GM21360 (cell line): ENCODE results near the gene ASL.
"Not testable (repeated sequence)": the region's sequence is repeated elsewhere in the genome, so short reads cannot be mapped to it uniquely, and the experiment has no call there.

Source experiments
- ATAC-seq: cut with Tn5 transposase; IDR thresholded peaks from one replicate; pipeline ENCODE4 v1.9.1; 2021; ENCODE audit warnings: mild to moderate bottlenecking, moderate library complexity; ENCODE audit not compliant: unreplicated experiment

The ASL gene

DNA sequence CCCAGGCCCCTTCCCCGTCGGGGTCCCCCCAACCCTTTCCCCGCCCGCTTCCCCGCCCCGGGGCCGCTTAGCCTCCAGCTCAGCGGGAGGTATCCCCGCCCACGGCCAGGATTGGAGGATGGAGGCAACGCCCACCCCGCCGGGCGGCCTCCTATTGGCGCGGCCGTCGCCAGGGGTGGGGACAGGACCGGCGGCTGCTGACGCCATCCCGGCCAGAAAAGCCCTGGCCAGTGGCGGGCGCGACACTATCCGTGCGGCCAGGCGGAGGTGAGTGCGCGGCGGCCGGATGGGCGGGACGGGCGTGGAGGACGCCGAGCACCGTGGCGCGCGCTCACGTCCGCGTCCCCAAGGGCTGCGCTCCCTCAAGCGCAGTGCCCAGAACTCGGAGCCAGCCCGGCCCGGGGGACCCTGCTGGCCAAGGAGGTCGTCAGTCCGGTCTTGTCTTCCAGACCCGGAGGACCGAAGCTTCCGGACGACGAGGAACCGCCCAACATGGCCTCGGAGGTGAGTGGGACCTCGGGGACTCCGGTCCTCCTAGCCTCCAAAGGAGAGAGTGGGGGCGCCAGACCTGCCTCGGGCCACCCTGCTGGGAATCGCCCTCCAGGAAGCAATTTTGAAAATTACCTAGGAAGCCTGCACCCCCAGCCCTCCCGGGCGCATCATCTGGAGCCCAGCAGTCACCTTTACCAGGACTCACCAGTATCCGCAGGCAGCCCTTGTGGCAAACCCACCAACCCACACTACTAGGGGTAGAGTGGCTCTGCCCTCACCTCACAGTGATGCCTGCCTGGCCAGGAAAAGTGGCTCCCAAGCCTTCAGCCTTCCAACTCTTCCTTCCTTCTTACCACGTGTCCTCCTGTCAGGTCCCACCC lies at the start of gene ASL:
TSS of gene ASL (plus strand) at position 230 of the 872 bp plus-strand sequence. CDS start at position 493, 263 bp downstream.
- peak; percentile 98 for ATAC-seq

DNA sequence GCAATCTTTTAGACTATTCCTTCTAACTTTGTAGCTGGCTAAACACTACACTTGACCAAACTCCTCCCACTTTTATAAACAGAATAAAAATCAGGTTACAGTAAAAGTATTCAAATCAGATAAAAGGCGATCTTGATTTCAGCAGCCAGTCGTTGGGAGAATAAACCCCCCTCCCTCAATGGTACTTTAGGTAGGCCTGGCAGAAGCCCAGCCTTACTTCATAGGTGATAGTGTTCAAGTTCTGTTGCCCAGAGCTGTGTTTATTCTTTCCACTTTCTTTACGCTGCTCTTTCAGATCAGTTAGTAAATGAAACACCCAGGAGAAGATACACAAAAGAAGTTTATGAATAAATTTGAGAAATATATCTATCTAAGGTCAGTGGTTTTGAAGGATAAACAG lies 47.3 kb upstream of the ASL start:
- ATAC-seq = not testable (repeated sequence)

DNA sequence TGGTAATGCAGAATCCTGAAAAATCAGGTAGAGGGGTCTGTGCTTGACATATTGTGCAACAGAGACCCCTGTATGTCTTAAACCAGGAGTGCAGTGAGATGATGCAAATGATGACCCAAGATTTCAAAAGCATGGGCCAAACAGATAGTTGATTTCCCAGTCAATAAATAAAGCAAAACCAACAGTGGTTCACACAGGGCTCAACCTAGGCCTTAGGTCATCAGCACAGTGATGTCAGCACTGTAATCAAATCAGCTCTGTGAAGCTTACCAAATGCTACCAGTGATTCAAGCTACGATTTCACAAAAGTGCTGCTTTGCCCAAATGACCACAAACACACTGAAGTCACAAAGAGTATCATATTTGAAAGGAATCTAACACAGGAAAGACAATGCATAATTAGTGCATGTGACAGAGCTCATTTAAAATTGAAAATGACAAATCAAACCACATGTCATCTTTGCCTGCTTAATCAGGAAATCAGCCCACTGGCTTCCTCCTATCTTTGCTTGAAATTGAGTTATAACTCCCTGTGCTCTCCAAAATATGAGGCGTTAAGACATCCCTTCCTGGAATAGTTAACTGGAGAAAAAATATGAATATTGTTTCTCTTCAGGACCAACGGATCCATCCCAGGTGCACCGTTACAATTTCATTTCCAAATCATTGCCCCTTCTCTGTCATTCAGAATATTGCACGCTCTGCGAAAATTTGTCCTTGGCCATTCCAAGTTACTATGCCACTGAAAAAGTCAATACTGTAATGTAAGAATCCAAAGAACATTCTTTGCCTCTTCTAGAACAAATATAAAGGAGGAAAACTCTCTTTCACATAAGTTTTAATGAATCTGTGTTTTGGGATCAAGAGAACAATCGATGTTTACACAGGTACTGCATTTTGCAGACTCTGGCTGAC lies 41.9 kb upstream of the ASL start:
- no peak for ATAC-seq

DNA sequence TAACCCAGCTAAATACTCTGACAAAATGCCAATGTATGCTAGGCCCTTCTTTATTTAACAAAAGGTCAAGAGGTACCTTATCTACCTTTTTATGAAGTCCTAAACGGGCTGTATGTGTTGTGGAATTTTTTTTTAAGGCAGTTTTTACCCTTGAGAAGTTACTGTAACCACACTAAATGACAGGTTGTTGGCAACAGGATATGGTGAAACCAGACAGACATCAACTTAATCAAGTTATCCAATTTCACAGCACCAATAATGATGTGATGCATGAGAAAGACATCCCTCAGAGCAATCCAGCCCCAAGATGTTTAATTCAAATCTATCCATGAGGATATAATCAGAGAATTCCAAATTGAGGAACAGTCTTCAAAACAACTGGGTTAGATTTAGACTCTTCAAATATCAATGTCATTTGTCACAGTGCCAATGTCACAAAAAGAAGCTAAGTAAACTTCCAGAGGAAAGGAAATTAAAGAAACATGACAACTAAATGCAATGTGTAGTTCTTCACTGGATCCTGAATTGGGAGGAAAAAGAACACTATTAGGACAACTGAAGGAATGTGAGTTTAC lies 41.1 kb upstream of the ASL start:
- ATAC-seq = not testable (repeated sequence)

DNA sequence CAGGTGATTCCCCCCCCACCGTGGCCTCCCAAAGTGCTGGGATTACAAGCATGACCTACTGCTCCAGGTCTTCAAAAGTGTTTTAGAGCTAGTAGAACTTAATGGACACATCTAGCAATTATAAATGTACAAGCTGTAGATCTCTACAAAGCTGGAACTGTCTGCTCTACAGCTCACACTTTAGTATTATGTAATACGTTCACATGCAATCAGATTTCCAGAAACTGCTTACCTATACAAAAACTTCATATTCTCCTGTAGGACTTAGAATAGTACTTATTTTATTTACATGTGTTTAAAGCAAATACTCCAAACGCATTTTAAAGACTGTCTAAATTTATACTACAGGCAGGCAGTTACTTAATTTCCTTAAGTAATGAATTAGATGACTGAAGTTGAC lies 39.2 kb upstream of the ASL start:
- no peak for ATAC-seq

DNA sequence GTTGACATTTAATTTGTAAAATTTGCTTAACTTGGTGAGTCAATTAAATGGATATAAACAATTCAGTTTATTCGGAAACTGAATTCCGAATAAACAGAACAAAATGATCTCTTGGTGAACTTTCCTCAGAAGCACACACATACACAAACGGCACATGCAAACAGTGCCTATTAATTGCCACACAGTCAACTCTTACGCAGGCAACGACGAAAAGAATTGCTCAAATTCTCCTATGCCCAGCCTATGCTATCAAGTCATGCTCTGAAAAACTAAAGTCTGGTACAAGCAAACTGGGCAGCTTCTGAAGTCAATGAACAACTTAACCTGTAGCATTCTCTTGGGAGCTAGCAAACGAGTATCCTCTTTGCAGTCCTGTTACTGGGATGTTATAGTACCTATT lies 38.8 kb upstream of the ASL start:
- no peak for ATAC-seq

DNA sequence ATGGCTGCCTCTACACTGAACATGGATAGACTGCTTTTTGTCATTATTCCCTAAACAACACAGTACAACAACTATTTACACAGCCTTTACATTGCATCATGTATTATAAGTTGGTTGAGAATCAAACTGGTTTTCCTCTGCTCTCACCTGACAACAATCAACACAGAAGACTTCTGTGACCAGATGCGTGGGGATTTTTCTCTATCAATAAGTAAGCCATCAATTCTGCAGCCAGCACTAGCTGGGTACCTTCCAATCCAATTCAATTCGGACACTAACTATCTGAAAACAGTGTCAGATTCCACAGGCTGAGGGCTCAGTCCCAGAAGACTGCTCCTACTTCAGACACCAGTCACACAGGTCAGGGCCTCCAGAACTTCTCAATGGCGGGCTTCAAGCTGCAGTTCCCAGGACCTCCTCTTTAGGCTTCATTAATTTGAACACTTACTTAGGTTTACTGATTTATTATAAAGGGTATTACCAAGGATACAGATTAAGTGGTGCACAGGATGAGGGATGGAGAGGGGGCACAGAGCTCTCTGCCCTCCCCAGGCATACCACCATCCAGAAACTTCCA lies 36.4 kb upstream of the ASL start:
- ATAC-seq = no peak

DNA sequence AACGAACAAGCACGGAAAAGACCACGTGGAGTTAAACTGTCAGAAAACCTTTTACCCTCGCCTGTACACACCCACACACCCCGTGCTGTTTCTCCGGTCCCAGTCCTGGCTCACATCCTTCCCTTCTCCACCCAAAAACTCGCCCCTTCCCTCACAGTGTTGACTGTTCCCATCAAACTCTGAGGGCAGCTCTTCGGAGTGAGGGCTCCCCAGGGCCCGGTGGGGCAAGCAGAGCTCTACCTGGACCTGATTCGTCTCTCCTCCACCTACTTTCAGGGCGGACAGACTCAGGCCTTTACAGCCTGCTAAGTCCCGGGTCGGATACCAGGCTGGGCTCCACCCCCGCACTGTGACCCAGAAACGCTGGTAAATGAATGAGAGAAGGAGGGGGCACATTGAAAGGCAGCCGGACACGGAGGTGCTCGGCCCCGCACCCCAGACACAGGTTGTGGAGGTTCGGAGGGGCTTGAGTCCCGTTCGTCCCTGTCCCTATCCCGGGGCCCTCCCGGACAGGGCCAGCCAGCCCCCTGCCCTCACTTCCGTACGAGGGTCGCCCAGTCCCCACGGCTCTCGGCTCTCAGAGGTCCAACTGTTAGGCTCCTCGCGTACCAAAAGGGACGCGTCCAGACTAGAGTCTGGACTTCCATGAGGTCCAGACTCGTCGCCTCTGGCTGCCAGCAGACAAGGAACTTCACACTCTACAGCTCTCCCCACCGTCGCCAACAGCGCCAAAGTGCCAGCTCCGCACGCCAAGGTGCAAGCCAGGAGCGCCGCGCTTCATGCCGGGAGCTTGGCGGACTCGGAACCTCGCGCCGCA lies 31.7 kb upstream of the ASL start:
- ATAC-seq = no peak

DNA sequence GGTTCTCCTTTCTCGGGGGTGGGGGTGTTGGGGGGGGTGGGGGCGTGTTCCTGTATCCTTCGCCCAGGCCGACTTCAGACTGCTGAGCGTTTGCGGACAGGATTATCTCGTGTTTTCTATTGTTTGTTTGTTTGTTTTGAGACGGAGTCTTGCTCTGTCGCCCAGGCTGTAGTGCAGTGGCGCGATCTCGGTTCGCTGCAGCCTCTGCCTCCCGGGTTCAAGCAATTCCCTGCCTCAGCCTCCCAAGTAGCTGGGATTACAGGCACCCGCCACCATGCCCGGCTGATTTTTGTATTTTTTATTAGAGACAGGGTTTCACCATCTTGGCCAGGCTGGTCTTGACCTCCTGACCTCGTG lies 31.1 kb upstream of the ASL start:
- ATAC-seq = not testable (repeated sequence)

DNA sequence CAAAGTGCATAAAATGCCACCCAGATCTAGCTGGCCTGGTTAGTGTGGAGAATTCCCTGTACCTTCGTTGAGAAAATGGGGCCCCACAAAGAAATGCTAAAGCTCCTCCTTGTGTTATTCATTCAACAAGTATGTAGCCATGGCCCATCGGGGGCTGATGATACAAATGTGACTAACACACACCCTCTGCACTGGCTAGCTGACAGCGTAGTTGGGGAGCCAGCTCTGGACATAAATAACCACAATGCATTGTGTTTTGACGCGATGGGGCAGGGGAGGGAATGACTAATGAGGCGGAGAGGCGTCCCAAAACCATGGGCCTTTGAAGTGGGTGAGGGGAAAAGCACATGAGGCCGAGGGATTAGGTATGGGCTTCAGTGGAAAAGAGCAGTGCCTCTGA lies 28.2 kb upstream of the ASL start:
- no peak for ATAC-seq

DNA sequence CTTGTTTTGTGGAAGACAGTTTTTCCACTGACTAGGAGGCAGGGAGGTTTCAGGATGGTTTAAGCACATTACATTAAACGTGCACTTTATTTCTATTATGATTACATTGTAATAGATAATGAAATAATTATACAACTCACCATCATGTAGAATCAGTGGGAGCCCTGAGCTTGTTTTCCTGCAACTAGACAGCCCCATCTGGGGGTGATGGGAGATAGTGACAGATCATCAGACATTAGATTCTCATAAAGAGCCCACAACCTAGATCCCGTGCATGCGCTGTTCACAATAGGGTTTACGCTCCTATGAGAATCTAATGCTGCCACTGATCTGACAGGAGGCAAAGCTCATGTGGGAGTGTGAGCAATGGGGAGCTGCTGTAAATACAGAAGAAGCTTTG lies 25.7 kb upstream of the ASL start:
- not testable (repeated sequence) for ATAC-seq

DNA sequence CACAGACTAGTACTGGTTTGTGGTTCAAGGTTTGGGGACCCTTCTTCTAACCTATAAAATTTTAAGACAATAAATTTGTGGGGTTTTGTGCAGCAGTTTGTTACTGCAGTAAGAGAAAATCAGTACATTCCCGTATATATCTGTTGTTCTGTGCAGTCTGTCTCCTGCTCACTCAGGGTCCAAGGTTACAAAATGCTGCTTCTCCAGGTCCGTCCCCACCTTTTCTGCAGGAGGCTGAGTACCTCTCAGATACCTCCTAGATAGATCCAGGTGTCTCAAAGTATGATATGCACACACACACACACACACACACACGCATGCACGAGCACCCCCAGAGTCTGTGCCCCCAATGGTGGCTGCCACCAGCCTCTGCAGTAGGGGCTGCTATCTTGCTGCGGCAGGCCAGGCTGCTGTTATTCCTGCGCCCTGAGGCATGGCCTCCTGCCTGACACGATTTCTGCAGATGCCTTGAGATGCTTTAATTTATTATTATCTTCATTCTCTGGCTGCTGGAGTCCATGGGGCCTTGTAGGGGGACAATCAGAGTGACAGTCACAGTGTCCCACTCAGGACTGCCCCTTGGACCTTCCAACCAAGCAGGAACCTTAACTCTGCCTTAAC lies 25.2 kb upstream of the ASL start:
- no peak for ATAC-seq

DNA sequence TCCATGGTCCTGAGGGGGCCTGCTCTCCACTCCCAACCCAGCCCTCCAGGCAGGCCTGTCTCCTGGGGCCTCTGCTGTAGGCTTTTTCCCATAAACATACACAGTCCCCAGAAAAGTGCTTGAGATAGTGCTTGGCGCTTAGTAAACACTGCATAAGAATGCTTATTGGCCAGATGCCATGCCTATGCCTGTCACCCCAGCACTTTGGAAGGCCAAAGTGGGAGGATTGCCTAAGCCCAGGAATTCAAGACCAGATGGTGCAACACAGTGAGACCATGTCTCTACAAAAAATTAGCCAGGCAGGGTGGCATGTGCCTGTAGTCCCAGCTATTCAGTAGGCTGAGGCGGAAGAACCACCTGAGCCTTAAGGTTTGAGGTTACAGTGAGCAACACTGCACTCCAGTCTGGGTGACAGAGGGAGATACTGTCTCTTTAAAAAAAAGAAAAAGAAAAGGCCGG lies 24.6 kb upstream of the ASL start:
- ATAC-seq = no peak

DNA sequence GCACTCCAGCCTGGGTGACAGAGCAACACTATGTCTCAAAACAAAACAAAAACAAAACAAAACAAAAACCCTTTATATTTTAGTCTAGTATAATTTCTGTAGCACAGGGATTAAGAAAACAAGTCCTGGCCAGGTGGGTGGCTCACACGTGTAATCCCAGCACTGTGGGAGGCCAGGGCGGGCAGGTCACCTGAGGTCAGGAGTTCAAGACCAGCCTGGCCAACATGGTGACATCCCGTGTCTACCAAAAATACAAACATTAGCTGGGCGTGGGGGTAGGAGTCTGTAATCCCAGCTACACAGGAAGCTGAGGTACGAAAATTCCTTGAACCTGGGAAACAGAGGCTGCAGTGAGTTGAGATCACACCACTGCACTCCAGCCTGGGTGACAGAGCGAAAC lies 23.2 kb upstream of the ASL start:
- no peak for ATAC-seq

DNA sequence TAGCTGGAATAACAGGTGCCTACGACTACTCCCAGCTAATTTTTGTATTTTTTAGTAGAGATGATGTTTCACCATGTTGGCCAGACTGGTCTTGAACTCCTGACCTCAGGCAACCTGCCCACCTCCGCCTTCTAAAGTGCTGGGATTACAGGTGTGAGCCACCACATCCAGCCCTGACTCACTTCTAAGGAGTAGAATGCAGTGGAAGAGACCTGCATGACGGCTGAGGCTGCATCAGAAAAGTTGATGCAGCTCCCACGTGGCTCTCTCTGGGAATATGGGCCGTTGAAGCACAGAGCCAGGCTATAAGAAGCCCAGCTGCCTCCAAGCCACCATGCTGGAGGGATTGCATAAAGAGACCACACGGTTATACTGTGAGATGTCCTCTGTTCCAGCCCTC lies 21.6 kb upstream of the ASL start:
- no peak for ATAC-seq

DNA sequence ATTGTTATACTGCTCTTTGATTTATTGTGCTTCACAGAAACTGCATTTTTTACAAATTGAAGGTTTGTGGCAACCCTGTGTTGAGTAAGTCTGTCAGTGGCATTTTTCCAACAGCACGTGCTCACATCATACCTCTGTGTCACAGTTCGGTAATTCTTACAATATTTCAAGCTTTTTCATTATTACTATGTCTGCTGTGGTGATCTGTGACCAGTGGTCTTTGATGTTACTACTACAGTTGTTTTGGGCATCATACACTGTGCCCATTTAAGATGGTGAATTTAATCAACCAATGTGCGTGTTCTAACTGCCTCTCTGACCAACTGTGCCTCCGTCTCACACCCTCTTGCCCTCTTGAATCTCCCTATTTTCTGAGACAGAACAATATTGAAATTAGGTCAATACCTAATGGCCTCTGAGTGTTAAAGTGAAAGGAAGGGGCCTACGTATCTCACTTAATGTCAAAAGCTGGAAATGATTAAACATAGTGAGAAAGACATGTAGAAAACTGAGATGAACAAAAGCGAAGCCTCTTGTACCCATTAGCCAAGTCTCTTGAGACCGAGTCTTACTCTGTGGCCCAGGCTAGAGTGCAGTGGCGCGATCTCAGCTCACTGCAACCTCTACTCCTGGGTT lies 20.2 kb upstream of the ASL start:
- no peak for ATAC-seq

DNA sequence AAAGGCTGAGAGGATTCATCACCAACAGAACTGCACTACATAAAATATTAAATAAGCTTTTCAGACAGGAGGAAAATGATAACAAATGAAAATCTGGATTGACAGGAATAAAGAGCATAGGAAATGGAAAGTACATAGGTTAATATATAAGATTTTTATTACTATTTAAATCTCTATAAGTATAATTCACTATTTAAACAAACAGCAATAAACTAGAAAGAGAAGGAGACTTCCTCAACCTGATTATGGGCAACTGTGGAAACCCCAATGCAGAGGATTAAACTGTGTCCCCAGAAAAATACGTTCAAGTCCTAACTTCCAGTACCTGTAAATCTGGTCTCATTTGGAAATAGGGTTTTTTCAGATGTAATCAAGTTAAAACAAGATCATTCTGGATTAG lies 14.8 kb upstream of the ASL start:
- ATAC-seq = no peak

DNA sequence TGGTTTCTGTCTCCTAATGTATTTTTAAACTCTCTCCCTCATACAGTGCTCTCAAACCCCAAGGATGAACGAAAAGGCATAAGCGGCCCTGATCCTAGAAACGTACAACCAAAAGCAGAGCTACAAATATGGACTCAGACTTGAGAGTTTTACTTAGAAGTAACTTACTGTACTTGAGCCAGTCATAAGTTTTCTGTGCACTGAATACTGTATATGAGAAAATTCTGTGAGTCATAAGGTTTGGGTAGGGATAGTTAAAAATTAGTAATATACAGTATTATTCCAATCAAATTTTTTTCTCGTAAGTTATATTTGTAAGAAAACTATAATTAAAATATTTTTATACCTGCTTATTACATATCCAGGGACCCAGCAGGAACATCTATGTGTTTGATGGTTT lies 5.9 kb upstream of the ASL start:
- ATAC-seq = no peak

DNA sequence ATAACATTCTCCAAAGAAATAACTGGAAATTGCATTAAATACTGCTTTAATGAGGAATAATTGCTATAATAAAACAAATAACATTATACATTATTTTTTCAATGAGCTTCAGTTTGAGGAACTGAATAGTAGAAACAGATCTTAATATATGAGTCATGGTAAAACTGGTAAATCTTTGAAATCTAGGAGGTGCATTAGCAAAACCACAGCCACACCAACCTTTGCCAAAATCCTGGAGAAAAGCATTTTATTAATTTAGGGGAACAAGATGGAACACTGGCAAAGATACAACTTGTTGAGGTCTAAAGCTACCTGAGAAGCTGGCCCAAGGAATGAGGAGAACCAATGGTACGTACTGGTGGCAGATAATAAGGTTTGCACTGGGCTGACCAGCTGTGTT lies 5.4 kb upstream of the ASL start:
- no peak for ATAC-seq
